ENCODE data around the gene KRTAP10-7.
"Not testable (repeated sequence)": the region's sequence is repeated elsewhere in the genome, so short reads cannot be mapped to it uniquely, and the experiment has no call there.

KRTAP10-7 gene

GRCh38 chr21:44571844-44572782 is 28.3 kb upstream of the KRTAP10-7 start:
- DNase-seq (ENCODE audit: low read depth in 2 of 2): no peak

GRCh38 chr21:44572959-44573583 is 27.3 kb upstream of the KRTAP10-7 start:
- no peak for DNase-seq (ENCODE audit: low read depth in 2 of 2)

GRCh38 chr21:44573630-44574456 is 26.6 kb upstream of the KRTAP10-7 start, which contains the start of gene KRTAP10-4:
Gene KRTAP10-4, plus strand, starts transcription at chr21:44573729. Its CDS starts 30 bp downstream, at chr21:44573759.
- not testable (repeated sequence) for DNase-seq (ENCODE audit: low read depth in 2 of 2)

- no peak for DNase-seq (ENCODE audit: low read depth in 2 of 2)
Observed at GRCh38 chr21:44574457-44575306, 25.7 kb upstream of the KRTAP10-7 start.

- no peak for DNase-seq (ENCODE audit: low read depth in 2 of 2)
Observed at GRCh38 chr21:44575307-44576024, 24.9 kb upstream of the KRTAP10-7 start.

- no peak for DNase-seq (ENCODE audit: low read depth in 2 of 2)
Observed at GRCh38 chr21:44576025-44576420, 24.4 kb upstream of the KRTAP10-7 start.

GRCh38 chr21:44578371-44579055 is 21.9 kb upstream of the KRTAP10-7 start:
- no peak for DNase-seq (ENCODE audit: low read depth in 2 of 2)

GRCh38 chr21:44579056-44579832 is 21.2 kb upstream of the KRTAP10-7 start:
- no peak for DNase-seq (ENCODE audit: low read depth in 2 of 2)

- no peak for DNase-seq (ENCODE audit: low read depth in 2 of 2)
Observed at GRCh38 chr21:44579833-44580144, 20.6 kb upstream of the KRTAP10-7 start.

GRCh38 chr21:44580231-44580821 is 20.1 kb upstream of the KRTAP10-7 start, which contains the start of gene KRTAP10-5:
Gene KRTAP10-5, minus strand, starts transcription at chr21:44580604. Its CDS starts 26 bp downstream, at chr21:44580578.
- DNase-seq (ENCODE audit: low read depth in 2 of 2): not testable (repeated sequence)

- DNase-seq (ENCODE audit: low read depth in 2 of 2): no peak
Observed at GRCh38 chr21:44581158-44581557, 19.2 kb upstream of the KRTAP10-7 start.

- DNase-seq (ENCODE audit: low read depth in 2 of 2): no peak
Observed at GRCh38 chr21:44582055-44582454, 18.3 kb upstream of the KRTAP10-7 start.

- DNase-seq (ENCODE audit: low read depth in 2 of 2): no peak
Observed at GRCh38 chr21:44583089-44583799, 17.2 kb upstream of the KRTAP10-7 start.

- DNase-seq (ENCODE audit: low read depth in 2 of 2): no peak
Observed at GRCh38 chr21:44583800-44584147, 16.6 kb upstream of the KRTAP10-7 start.

GRCh38 chr21:44585892-44586291 is 14.5 kb upstream of the KRTAP10-7 start:
- DNase-seq (ENCODE audit: low read depth in 2 of 2): no peak

- no peak for DNase-seq (ENCODE audit: low read depth in 2 of 2)
Observed at GRCh38 chr21:44589094-44589493, 11.3 kb upstream of the KRTAP10-7 start.

GRCh38 chr21:44589586-44590305 is 10.7 kb upstream of the KRTAP10-7 start:
- no peak for DNase-seq (ENCODE audit: low read depth in 2 of 2)
